ENCODE data around the gene PLEKHN1.

The PLEKHN1 gene

DNA sequence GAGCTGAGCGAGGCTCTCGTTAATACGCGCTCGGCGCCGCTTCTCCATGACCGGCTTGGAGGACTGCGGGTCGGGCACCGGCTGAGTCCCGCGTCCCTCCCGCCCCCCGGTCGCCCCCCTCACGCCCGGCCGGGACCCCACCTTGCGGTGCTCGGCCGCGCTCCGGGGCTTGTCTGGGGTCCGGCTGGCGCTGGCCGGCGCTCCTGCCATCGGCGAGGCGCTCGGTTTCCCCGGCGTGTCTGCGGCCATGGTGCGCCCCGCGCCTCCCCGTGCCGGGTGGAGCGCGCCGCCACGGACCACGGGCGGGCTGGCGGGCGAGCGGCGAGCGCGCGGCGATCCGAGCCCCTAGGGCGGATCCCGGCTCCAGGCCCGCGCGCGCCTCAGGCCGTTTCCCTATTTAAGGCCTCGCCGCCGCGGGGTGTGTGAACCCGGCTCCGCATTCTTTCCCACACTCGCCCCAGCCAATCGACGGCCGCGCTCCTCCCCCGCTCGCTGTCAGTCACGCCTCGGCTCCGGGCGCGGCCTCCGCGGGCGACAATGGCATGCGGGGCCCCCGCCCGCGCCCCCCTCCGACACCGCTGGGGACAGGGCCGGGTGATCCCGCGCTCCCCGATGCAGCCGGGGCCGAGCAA, 33.6 kb downstream of the PLEKHN1 start, which contains the start of gene HES4:
HES4 (minus strand) TSS at position 373 of the 632 bp plus-strand sequence; CDS start at position 249, 124 bp downstream.
- FAIRE-seq (peak; percentile 54), DNase-seq (ENCODE audit: insufficient read length, low spot score) (no peak)
- TF ChIP-seq SPI1 (IDR thresholded peaks at IDR 0.05; ENCODE audit: low read depth, low read length), result no peak
- TF ChIP-seq POLR2A (IDR thresholded peaks at IDR 0.05; ENCODE audit: low read depth, low read length), result no peak
- no peak for TF ChIP-seq TAF1 (IDR thresholded peaks at IDR 0.05; ENCODE audit: low read depth, low read length)
- no peak for TF ChIP-seq POLR2AphosphoS5 (IDR thresholded peaks at IDR 0.05; ENCODE audit: low read depth, low read length)
- TF ChIP-seq POU2F2 (IDR thresholded peaks at IDR 0.05; ENCODE audit: low read depth, low read length), result no peak
- no peak for TF ChIP-seq PAX5 (IDR thresholded peaks at IDR 0.05; ENCODE audit: insufficient read depth, low read length, severe bottlenecking)

DNA sequence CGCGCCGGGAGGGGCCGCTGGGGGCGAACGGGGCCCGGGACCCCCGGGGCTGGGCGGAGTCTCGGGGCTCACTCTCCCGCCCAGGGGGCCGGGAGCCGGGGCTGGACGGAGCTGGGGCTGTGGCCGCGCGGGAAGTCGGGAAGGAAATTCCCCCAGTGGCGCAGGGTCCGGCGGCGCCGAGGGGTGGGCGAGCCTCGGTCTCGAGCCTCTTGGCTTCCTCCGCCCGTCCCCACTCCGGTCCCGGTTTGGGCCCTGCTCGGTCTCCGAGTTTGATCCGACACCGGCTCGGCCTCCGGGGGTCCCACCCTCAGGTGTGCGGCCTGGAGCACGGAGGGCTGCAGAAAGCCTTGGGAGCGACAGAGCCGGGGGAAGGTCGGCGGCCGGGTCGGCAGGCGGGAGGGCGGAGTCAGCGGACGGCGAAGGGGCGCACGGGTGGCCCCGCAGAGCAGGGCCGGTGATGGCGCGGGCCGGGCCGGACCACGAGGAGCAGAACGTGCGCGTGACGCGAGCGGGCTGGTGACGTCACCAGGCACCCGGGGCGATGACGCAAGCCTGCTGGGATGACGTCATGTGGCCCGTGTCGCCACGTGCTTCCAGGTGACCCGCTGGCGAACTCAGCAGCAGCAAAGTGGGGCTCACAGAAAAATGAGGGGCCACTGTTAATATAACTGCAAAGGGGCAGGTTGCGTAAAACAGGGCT, 34.2 kb downstream of the PLEKHN1 start:
- DNase-seq (ENCODE audit: insufficient read length, low spot score) (peak; percentile 75), FAIRE-seq (peak; percentile 98)
- no peak for TF ChIP-seq SPI1 (IDR thresholded peaks at IDR 0.05; ENCODE audit: low read depth, low read length)
- TF ChIP-seq POLR2A (IDR thresholded peaks at IDR 0.05; ENCODE audit: low read depth, low read length), result no peak
- no peak for TF ChIP-seq PAX5 (IDR thresholded peaks at IDR 0.05; ENCODE audit: insufficient read depth, low read length, severe bottlenecking)
- no peak for TF ChIP-seq POU2F2 (IDR thresholded peaks at IDR 0.05; ENCODE audit: low read depth, low read length)
- no peak for TF ChIP-seq TAF1 (IDR thresholded peaks at IDR 0.05; ENCODE audit: low read depth, low read length)
- no peak for TF ChIP-seq POLR2AphosphoS5 (IDR thresholded peaks at IDR 0.05; ENCODE audit: low read depth, low read length)

DNA sequence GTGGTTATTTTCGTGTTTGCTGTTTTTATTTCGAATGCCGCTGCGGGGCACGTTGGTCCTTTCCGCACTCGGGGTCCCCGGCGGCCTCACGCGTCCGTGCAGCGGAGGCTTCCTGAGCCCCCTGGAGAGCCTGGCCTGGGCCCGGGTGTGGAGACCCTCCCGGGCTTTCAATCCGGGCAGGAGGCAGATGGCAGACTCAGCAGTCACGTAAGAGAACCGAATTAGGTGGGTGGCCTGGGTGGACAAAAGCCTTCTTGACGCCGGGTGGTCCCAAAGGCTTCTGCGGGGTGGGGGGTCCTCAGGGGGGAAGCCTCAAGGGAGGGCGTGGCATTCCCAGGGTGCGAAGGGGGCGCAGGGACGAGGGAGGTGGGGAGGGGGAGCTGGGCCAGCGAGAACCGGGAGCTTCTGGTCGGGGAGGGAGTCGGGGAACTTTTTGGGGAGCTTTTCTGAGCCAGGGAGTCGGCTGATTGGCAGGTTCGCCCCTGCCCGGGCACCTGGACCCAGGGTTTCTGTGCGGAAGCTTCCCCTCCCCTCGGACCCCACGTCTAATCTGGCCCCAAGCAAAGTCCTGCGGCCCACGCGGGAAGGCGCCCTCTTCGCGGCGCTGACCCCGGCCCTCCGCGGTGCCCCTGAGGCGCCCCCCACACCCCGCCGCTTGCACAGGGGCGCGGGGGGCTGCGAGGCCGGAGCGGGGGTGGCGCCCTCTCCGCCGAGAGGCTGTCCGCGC, 34.9 kb downstream of the PLEKHN1 start:
- TF ChIP-seq TAF1 (IDR thresholded peaks at IDR 0.05; ENCODE audit: low read depth, low read length), result no peak
- TF ChIP-seq POLR2A (IDR thresholded peaks at IDR 0.05; ENCODE audit: low read depth, low read length), result no peak
- TF ChIP-seq POU2F2 (IDR thresholded peaks at IDR 0.05; ENCODE audit: low read depth, low read length), result no peak
- TF ChIP-seq SPI1 (IDR thresholded peaks at IDR 0.05; ENCODE audit: low read depth, low read length), result no peak
- TF ChIP-seq PAX5 (IDR thresholded peaks at IDR 0.05; ENCODE audit: insufficient read depth, low read length, severe bottlenecking), result no peak
- TF ChIP-seq POLR2AphosphoS5 (IDR thresholded peaks at IDR 0.05; ENCODE audit: low read depth, low read length), result no peak
- no peak for FAIRE-seq
- DNase-seq (ENCODE audit: insufficient read length, low spot score), result no peak

DNA sequence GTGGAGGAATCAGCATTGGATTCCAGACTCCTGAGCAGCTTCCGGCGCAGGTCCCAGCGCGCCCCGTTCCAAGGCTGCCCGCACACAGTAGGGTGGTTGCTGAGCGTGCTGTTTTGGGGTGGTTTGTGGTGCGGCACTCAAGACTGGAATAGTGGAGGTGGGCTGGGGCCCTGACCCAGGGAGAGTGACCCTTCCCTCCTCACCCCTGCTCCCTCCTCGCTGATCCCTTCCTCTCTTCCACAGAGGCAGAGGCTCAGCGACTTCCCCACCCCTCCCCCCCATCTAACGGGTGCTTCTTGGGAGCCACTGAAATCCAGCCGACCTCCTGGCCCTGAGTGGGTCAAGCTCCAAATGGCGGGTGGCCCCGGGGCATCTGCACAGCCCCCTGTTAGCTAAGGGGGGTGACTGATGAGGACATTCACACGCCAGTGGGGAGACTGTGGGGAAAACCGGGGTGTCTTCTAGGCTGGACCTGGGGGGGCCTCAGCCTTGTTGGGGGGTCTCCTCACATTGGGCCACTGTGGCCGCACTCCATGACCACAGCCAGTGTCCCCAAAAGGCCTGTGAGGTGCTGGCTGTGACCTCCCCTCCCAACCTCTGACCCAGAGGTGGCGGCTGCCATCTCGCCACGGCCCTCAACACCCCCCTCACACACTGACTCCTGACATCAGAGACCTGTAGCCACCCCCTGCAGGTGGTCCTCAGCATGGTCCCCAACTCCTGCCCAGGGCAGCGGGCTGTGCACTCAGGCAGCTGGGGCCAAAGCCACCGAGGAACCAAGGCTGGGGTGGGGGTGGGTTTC, 37.5 kb downstream of the PLEKHN1 start:
- no peak for DNase-seq (ENCODE audit: insufficient read length, low spot score)
- no peak for FAIRE-seq
- no peak for TF ChIP-seq PAX5 (IDR thresholded peaks at IDR 0.05; ENCODE audit: insufficient read depth, low read length, severe bottlenecking)
- TF ChIP-seq POU2F2 (IDR thresholded peaks at IDR 0.05; ENCODE audit: low read depth, low read length), result no peak
- no peak for TF ChIP-seq POLR2AphosphoS5 (IDR thresholded peaks at IDR 0.05; ENCODE audit: low read depth, low read length)
- no peak for TF ChIP-seq TAF1 (IDR thresholded peaks at IDR 0.05; ENCODE audit: low read depth, low read length)
- no peak for TF ChIP-seq POLR2A (IDR thresholded peaks at IDR 0.05; ENCODE audit: low read depth, low read length)

DNA sequence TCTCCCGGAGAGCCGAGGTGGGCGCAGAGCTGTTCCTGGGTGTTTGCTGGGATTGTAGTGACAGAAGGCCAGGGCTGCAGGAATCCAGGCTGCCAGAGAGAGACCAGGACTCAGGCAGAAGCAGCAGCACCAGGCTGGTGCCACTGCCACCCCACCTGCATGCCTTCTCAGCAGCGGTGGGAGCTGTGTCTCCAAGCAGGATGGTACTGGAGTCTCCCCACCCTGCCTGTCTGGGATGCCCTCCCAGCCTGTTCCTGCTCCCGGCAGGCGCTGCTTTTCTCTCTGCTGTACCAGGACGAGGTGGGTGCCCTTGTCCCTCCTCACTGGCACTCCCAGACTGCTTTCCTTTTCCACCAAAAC, 38.1 kb downstream of the PLEKHN1 start:
- no peak for FAIRE-seq
- DNase-seq (ENCODE audit: insufficient read length, low spot score), result no peak
- no peak for TF ChIP-seq POU2F2 (IDR thresholded peaks at IDR 0.05; ENCODE audit: low read depth, low read length)
- no peak for TF ChIP-seq POLR2A (IDR thresholded peaks at IDR 0.05; ENCODE audit: low read depth, low read length)
- no peak for TF ChIP-seq SPI1 (IDR thresholded peaks at IDR 0.05; ENCODE audit: low read depth, low read length)
- TF ChIP-seq PAX5 (IDR thresholded peaks at IDR 0.05; ENCODE audit: insufficient read depth, low read length, severe bottlenecking), result no peak
- TF ChIP-seq TAF1 (IDR thresholded peaks at IDR 0.05; ENCODE audit: low read depth, low read length), result no peak
- no peak for TF ChIP-seq POLR2AphosphoS5 (IDR thresholded peaks at IDR 0.05; ENCODE audit: low read depth, low read length)

DNA sequence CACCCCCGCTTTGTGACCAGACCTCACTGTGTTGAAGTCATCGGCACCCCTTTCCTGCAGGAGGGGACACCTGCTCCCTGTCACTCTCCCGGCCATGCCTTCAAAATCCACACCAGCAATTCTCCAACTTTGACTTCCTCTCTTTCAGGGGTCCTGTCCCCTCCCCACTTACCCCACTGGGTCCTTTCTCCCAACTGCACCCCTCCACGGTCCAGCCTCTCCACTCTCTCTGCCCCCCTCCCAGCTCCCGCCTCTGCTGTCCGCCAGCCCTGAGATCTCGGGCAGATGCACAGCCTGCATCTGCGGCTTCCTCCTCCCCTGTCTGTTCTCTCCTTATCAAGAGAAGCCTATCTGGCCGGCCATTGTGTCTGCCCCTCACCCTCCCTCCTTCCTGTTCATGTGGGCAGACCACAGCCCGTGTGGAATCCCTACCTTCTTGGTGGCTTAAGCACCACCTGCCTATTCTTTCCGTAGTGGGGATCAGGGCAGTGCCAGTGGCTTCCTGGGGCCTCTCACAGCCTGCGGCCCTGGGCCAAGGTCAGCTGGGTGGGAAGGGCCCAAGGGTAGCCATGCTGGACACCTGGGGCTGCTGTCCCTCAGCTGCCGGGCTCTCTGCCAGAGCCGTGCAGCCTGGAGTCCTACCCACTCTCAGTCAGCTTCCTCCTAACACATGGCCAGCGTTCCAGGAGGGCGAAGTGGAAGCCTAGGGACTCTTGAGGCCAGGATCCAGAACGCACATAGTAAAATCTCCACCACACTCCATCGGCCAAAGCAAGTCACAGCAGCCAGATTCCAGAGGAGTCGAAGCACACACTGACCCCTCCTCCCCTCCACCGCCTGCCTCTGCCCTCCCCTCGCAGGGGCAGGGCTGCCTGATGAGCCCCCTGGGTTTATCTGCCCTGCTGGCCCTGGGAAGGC, 38.8 kb downstream of the PLEKHN1 start:
- TF ChIP-seq POLR2AphosphoS5 (IDR thresholded peaks at IDR 0.05; ENCODE audit: low read depth, low read length), result no peak
- no peak for TF ChIP-seq POU2F2 (IDR thresholded peaks at IDR 0.05; ENCODE audit: low read depth, low read length)
- no peak for TF ChIP-seq POLR2A (IDR thresholded peaks at IDR 0.05; ENCODE audit: low read depth, low read length)
- TF ChIP-seq TAF1 (IDR thresholded peaks at IDR 0.05; ENCODE audit: low read depth, low read length), result no peak
- no peak for TF ChIP-seq SPI1 (IDR thresholded peaks at IDR 0.05; ENCODE audit: low read depth, low read length)
- TF ChIP-seq PAX5 (IDR thresholded peaks at IDR 0.05; ENCODE audit: insufficient read depth, low read length, severe bottlenecking), result no peak
- DNase-seq (ENCODE audit: insufficient read length, low spot score) (no peak), FAIRE-seq (peak; percentile 33)

DNA sequence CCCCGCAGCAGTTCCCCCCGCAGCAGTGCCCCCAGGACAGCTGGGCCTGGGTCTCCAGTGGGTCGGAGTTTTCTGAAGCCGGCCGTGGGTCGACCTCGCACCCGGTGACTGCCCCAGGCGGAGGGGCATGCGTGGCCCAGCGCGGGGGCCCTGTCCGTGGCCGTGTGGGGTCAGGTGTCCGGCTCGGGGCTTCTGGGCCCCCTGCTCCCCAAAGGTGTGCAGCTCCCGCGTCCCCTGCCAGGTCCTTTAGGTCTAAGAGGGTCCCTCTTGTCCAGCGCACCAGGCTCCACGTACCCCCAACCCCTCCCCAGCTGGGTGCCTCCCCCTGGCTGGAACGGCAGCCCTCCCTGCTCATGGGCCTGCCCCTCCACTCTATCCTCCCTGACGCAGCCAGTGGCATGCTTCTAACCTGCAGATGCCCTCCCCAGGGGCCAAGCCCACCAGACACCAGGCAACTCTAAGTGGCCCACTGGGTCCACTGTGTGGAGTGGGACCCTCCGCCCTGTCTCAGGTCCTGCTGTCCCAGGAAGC, 39.6 kb downstream of the PLEKHN1 start:
- TF ChIP-seq POU2F2 (IDR thresholded peaks at IDR 0.05; ENCODE audit: low read depth, low read length) (no peak), SPI1 (IDR thresholded peaks at IDR 0.05; ENCODE audit: low read depth, low read length) (no peak), TAF1 (IDR thresholded peaks at IDR 0.05; ENCODE audit: low read depth, low read length) (no peak), PAX5 (IDR thresholded peaks at IDR 0.05; ENCODE audit: insufficient read depth, low read length, severe bottlenecking) (no peak), POLR2AphosphoS5 (IDR thresholded peaks at IDR 0.05; ENCODE audit: low read depth, low read length) (no peak), POLR2A (IDR thresholded peaks at IDR 0.05; ENCODE audit: low read depth, low read length) (no peak)
- DNase-seq (ENCODE audit: insufficient read length, low spot score) (no peak), FAIRE-seq (no peak)
